GM19035 (cell line): ENCODE data around the gene SLC16A6.
A peak's percentile ranks its signal among the peaks of the same experiment; 100 is the strongest.
"Not testable (repeated sequence)": the region's sequence is repeated elsewhere in the genome, so short reads cannot be mapped to it uniquely, and the experiment has no call there.

Experiments
- ATAC-seq: cut with Tn5 transposase; IDR thresholded peaks from one replicate; pipeline ENCODE4 v1.9.1; 2021; ENCODE audit not compliant: unreplicated experiment

Gene SLC16A6, protein sequence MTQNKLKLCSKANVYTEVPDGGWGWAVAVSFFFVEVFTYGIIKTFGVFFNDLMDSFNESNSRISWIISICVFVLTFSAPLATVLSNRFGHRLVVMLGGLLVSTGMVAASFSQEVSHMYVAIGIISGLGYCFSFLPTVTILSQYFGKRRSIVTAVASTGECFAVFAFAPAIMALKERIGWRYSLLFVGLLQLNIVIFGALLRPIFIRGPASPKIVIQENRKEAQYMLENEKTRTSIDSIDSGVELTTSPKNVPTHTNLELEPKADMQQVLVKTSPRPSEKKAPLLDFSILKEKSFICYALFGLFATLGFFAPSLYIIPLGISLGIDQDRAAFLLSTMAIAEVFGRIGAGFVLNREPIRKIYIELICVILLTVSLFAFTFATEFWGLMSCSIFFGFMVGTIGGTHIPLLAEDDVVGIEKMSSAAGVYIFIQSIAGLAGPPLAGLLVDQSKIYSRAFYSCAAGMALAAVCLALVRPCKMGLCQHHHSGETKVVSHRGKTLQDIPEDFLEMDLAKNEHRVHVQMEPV

DNA sequence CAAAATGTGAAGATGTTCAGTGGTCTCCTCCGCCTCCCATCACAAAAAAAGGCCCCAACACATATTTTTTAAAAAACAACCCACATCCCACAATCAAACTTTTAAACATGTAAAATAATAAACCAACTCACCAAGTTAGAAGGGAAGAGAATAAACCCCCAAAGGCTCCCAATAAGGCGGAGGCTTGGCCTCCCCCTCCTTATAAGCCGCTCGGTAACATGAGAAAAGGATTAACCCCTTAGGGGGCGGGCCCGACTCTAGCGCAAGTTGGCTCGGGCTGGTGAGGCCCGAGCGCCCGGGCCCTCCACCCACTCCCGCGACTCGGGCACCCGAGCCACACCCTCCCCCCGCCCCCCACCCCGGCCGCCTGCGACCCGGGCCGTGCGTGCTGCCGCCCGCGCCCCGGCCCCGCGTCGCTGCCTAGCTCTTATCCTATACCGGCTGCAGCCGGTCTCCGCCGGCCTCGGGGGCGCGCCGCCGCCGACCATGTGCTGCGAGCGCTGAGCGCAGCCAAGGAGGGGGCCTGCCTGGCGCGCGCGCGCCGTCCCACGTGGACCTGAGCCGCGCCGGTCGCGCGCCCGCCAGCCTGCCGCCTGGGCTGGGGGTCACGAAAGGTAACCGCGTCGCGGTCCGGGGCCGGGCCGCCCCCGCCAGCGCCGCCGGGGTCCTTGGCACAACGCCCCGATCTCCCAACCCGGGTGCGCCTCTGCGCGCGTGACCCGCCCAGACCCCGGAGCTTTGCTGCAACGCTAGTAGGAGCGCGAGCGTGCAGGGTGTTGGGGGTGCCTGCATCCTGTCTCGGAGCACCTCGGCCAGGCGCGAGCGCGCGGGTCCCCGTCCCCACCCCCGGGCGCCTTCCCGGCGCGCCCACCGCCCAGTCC, at the start of gene SLC16A6, which contains the start of gene ARSG:
SLC16A6 (minus strand) TSS at position 173 of the 881 bp plus-strand sequence. CDS start 12,807 bp downstream, outside the sequence.
ARSG (plus strand) TSS at position 541 of the 881 bp plus-strand sequence. CDS start 15,999 bp downstream, outside the sequence.
- peak; percentile 55 for ATAC-seq

DNA sequence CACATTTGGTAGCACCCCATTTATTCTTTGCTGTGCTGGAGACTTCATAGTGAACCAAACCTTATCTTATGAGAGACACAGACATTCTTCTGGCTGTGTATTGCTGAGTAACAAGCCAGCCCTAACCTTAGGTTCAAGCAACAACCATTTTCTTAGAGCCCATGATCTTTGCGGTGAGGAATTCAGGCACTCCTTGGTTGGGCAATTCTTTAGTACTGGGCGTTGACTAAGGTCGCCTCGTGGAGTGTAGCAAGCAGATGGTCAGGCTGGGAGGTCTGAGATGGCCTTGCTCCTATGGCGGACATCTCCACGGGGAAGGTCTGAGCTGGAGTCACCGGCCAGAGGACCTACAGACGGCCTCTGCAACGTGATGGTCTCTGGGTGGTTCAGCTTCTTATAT, 43.5 kb upstream of the SLC16A6 start:
- no peak for ATAC-seq

DNA sequence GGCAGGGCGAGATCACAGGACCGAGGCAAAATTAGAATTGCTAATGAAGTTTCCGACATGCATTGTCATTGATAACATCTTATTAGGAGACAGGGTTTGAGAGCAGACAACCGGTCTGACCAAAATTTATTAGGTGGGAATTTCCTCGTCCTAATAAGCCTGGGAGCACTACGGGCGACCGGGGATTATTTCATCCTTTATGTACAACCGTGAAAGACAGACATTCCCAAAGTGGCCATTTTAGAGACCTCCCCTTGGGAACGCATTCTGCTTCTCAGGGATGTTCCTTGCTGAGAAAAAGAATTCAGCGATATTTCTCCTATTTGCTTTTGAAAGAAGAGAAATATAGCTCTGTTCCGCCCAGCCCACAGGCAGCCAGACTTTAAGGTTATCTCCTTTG, 41.0 kb upstream of the SLC16A6 start:
- ATAC-seq: not testable (repeated sequence)

DNA sequence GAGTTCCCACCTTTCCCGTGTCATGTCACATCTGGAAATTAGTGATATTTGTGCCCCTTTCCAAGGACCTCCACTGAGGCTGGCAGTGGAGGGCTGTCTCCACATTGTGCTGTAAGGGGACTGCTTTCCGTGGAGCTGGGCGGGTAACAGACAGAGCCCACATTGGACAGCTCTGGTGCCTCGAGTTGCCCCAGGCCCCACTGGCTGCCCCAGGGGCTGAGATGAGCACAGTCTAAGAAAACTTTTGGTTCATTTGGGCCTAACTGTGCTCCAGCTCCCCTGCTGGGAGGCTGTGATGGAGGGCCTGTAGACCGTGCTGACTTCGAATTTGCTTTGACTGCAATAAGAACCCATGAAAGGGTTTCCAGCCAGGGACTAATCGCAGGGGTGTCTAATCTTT, 38.4 kb upstream of the SLC16A6 start:
- ATAC-seq: no peak

DNA sequence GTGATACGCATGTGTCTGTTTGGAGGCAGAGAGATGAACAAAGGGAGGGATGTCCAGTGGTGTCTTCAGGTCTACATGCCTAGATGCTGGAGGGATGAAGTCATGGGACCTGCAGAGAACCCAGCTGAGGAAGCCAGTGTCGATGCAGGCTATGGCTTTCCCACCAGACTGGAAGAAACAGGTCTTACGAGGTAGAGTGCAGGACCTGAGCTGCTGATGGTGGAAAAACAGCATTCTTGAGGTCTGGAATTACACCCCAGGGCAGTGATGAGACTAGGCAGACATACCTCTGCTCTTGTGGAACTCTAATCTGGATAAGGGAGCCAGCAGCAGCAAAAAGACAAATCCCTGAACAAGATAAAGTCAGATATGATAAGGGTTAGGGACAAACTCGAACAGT, 37.7 kb upstream of the SLC16A6 start:
- ATAC-seq: no peak

DNA sequence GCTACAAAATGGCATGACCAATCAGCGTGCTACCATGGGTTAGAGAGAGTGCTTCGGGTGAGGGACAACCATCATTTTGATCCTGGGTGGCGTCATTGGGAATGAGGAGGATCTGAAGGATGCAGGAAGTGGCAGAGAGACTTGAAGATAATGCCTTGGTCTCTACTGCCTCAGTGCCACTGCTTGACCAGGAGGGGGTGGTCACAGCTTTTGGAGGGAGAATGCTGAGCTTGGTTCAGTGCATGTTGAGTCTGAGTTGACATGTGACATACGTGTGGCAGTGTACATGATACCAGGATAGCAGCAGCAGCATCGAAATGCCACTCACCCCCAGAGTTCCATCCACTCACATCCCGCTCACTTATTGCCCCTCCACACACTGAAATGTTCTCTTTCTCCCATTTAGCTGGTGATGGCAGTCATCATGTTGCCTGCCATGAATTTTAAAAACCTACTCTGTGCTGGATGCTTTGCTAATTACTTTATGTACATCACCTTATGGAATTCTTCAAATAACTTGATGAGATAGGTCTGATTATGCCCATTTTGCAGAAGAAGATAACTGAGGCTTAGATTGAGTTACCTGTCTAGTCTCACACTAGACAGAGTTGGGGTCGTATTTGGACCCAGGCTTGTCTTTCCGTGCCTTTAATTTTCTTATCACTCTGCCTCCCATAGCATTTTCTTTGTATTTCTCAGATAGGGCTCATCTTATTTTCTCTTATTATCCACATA, 37.1 kb upstream of the SLC16A6 start:
- no peak for ATAC-seq

DNA sequence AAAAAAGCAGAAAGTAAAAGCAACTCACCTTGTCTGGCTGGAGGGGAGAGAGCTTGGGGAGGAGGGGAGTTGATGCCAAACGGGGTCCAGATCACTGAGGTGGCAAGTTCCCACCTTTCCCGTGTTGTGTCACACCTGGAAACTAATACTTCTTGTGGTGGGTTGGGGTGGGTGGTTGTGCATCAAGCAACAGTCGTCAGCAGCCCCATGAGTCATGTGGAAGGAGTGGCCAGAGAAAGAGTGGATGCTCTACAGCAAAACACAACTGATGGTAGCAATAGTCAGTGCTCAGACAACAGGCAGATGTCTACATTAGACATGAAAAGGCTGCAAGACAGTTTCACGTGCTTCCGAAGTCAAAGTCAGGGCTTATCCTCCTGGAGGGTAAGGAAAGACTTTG, 35.8 kb upstream of the SLC16A6 start:
- no peak for ATAC-seq

DNA sequence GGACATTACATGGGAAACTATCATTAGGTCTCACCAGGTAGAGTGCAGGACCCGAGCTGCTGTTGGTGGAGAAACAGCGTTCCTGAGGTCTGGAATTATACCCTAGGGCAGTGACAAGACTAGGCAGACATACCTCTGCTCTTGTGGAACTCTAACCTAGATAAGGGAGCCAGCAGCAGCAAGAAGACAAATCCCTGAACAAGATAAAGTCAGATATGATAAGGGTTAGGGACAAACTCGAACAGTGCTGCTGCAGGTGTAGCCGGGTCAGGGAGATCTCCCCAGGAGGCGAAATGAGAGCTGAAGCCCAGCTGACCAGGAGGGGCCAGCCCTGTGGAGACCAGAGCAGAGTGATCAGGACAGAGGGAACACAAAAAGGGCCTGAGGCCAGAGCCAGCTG, 35.0 kb upstream of the SLC16A6 start:
- ATAC-seq: no peak

DNA sequence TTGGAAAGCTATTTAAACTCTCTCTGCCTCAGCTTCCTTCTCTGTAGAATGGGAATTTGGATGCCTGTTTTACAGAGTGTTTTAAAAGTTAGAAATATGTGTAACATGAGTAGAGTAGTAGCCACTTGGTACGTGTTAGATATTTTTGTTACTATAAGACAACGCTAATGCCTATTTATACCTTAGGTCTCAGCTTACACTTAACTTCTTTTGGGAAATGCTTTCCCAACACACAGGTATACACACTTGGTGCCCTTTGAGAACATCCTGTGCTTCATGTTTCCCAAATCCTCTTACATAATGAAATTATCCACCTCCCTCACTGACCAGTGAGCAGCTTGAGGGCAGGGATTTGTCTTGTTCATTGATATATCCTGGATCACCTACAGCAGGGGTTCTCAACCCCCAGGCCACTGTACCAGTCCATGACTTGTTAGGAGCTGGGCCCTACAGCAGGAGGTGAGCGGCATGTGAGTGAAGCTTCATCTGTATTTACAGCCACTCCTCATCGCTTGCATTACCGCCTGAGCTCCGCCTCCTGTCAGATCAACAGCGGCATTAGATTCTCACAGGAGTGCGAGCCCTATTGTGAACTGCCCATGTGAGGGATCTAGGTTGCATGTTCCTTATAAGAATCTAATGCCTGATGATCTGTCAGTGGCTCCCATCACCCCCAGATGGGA, 33.9 kb upstream of the SLC16A6 start:
- no peak for ATAC-seq

DNA sequence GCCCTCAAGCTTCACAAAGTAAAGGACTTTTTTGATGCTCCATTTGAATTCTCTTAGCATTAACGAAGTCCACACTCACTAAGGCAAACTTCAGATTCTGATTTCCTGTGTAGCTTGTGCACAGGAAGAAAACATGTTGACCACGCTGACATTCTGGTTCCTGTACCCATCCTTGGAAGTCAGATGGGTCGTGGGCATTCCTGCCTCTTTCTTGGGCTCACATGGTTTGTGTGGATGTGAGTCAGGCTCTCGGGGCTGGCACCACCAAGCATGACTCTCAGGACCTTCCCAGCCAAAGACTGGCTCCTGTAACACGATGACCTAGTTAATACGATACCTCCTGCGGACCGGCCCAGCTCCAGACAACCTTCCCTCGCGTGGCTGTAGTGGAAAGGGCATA, 33.2 kb upstream of the SLC16A6 start:
- ATAC-seq: no peak

DNA sequence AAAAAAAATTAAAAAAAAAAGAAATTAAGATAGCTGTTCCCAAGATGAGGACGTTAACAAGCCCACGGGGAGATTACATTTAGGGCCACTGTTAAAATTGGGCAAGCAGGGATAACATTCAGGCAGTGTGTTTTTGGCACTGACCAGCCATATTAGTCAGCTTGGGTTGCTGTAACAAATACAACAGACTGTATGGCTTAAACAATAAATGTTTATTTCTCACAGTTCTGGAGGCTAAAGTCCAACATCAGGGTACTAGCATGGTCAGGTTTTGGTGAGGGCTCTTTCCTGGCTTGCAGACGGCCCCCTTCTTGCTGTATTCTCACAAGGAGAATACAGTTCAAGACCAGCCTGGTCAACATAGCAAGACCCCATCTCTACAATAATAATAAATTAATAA, 31.7 kb upstream of the SLC16A6 start:
- ATAC-seq: no peak

DNA sequence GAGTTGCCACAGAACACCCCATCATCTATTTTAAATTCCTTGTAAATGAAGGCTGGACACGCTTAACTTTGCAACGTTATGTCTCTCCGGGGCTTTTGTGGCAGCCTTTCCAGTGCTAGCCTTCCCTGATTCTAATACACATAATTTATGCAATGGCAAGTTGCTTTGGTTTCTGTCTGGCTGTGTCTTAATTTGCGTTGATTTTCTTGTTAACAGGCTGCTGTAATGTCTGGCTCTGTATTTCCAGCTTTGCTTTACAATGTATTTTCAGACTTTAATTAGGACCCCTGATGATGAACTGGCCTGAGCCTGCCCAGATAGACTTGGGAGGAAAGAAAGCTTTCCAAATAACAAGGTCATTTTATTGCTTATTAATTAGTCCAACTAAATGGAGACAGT, 30.6 kb upstream of the SLC16A6 start:
- ATAC-seq: no peak

DNA sequence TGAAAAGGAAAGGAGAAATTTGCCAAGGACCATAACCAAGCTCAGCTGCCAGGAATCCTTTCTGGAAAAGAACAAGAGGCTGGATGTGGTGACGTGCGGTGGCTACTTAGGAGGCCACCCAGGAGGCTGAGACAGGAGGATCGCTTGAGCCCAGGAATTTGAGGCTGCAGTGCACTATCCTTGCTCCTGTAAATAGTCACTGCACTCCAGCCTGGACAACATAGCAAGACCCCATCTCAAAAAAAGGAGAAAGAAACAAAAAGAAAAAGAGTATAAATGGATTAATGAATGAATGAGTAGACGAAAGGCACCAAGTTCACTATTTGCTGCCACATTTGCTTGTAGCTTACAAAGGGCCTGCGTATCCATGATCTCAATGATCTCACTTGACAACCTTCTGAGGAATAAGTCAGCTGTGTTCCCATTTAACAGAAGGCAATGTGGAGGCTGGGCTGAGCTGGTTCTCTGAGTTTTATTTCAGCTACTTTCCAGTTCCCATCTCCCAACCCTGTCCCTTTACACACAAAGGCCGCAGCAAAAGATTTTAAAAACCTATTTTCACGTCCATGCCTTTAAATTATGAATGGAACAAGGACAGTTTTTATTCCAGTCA, 30.1 kb upstream of the SLC16A6 start:
- ATAC-seq: no peak

DNA sequence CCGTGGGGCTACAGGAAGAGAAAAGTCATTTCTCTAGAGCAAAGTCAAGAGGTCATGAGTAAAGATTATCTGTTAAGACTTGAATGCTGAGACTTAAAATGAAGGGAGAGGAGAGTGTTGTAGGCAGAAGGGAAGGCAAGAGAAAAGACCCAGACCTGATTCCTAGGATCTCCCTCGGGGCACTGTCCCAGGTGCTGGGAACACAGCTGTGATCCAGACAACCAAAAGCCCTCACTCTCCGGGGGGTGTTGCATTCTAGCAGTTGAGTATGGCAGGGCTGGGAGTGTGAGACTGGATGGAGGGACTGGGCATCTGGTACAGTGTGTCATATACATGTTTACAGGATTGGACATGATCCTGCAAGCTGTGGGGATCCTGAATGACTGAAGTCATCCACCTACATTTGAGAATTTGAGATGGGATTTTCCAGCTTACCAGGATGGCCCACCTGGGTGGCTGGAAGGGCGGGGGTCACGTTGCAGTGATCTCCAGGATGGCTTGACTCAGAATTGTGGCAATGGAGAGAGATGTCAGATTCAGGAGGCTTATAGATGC, 29.5 kb upstream of the SLC16A6 start:
- no peak for ATAC-seq

DNA sequence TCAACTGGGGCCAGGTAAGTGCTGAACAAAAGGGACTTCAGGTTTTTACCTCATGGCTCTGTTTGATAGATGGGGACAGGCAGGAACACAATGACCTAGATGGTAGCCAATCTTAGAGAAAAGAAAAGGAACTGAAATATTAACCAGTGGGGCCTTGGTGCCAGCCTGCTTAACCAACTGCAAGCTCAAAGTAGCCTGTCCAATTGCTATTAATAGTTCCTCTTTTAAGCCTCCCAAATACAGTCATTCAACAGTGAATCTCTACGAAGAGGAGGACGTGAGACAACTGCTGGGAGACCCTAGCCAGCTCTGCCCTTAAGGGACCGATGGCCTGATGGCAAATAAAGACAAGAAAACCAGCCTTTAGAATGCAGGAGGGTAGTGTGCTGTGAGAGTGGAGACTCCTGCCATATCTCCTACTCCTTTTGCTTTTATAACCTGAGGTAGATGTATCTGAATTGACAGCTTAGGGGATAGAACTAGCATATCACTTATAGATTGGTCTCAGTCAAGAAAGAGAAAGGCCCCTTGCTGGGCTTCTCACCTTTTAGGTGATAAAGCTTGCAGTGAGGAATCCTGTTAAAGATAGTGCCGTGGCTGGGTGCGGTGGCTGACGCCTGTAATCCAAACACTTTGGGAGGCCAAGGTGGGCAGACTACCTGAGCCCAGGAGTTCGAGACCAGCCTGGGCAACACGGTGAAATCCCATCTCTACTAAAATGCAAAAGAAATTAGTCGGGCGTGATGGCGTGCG, 28.7 kb upstream of the SLC16A6 start:
- ATAC-seq: no peak

DNA sequence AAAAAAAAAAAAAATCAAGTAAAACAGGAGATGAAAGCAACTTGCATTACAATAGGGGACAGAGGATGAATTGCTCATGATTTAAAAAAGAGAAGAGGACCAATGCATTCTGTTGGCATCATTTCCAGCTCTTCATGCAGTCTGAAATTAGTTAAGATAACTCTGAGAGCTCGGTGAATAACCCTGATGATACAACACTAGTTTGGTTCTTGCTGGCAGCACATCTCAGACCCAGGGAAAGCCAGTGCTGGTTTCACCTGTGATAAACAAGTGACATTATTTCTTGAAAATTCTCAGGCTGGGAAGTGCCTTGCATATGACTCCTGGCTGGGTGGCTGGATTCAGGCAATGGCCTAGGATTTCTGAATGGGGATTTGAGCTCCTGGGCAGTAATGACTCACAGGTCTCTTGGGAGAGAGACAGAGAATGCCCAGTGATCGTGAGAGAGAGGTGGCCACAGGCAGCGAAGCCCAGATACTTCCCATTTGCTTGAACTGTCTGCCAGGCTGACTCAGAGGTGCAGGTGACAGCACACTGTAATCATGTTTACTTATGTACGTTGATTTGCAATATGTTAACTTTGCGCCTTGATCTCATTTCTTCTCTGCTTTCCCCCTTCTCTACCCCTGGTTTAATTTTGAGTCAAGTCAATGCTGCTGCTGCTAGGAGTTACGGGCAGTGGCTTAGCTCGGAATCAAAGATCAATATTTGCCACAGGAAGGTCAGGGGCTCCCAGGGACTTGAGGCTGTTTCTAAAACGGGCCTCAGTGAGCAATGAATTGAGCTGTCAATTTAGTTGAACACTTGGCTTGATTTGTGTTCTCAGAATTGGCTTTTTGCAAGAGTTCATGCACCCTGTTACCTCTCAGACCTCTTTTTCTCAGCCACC, 27.4 kb upstream of the SLC16A6 start:
- no peak for ATAC-seq

DNA sequence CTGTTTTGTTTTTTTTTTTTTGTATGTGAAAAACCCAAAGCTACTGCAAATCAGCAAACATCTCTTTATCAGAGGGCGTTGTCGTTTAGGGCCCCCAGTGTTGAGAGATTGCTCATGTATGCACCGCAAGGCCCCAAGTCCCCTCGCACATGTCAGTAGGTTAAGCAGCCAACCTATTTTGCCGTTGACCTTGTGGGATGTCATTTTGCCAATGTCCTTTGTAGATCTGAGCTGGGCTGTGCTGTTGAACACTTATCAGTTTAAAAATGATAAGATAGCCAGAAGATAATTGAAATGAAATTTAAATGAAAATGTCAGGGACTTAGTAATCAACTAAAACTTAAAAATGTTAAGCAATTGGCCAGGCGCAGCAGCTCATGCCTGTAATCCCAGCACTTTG, 26.5 kb upstream of the SLC16A6 start:
- ATAC-seq: no peak

DNA sequence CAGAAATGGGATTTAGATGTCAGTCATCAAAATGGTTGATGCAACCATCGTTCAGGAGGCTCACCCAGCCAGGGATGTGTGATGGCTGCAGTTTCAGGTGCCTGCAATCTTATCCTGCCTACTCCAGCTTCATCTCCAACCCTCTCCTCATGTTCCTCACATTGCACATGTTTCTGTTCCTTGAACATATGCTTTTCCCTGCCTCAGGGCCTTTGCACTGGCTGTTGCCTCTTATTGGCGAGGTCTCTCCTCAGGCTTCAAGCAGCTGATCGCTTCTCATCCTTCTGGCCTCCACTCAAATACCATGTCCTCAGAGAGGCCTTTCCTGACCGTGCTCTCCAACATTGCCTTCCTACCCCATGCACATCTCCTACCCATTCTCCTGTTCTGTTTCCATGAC, 25.0 kb upstream of the SLC16A6 start:
- ATAC-seq: no peak
